HCT116 (cell line): Measurements from ENCODE around the gene C13orf46.

Source experiments
- CTCF ChIP-seq, 3 experiments: fragments of 200-600 bp in 1 of 3; sonication (generic) in 1 of 3; IDR thresholded peaks in 2 of 3; conservative IDR thresholded peaks in 1 of 3; 2 replicates each; pipeline ENCODE4 v1.5.1; 2012 to 2017; ENCODE audit warnings: low read depth in 2 of 3, low read length in 2 of 3, antibody characterized with exemption in 1 of 3, borderline replicate concordance in 1 of 3, control low read depth in 1 of 3, mild to moderate bottlenecking in 1 of 3, mixed read lengths in 1 of 3, mixed run types in 1 of 3, moderate library complexity in 1 of 3; ENCODE audit not compliant: insufficient read depth in 1 of 3
- POLR2A ChIP-seq: IDR thresholded peaks from 2 replicates; pipeline ENCODE4 v1.7.0; 2011; ENCODE audit warnings: borderline replicate concordance; ENCODE audit not compliant: insufficient read depth, insufficient read length; ENCODE audit errors: extremely low read depth
- SP1 ChIP-seq: IDR thresholded peaks from 2 replicates; pipeline ENCODE4 v1.6.1; 2012; ENCODE audit warnings: low read depth

GRCh38 chr13:113904411-113904810 is 69.5 kb downstream of the C13orf46 start:
- peak; percentile 22 to 32 (median 30); a peak in 3 of 6 replicates for TF ChIP-seq CTCF (IDR thresholded peaks at IDR 0.05 in 2 of 3, conservative IDR thresholded peaks at IDR 0.05 in 1 of 3; ENCODE audit: borderline replicate concordance in 1 of 3, insufficient read depth in 1 of 3, low read depth in 2 of 3, low read length in 2 of 3)
- no peak for TF ChIP-seq SP1
- no peak for TF ChIP-seq POLR2A
